ENCODE results near the gene TRPC5OS. TPM values are rescaled to one million over a fixed set of nuclear protein-coding genes. Genes with fewer than 3 reads are reported as not detected.

TRPC5OS gene
- total RNA-seq: not detected

DNA sequence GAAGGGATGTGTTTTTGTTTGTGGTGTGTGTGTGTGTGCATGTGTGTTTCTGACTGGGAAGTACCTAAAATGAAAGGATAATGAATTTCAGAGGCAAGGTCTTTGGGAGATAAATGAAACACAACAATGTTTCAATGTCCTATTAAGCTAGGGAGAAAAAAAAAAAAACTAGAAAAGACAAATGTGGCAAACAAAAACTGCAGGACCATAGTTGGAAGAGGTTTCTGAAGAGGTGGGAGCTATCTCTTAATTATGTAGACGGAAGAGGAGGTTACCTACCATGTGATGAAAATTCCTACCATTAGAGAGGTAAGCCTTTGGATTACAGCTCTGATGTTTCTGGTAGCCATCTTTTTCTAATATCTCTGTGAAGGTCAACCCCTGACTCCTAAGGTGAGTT is at the start of gene TRPC5OS:
Gene TRPC5OS (plus strand): TSS at position 301 of the 400 bp plus-strand sequence. CDS start 25,669 bp downstream, outside the sequence.
- ATAC-seq (replicated peaks): no peak
- Mint-ChIP-seq H3K27me3 (no peaks in the 10 kb centered on the region), H3K4me1 (no peaks in the 10 kb centered on the region), H3K9me3 (no peaks in the 10 kb centered on the region), H3K4me3 (no peak within 1 kb of the TSS), H3K36me3 (ENCODE audit: low read depth) (no peaks in the 10 kb centered on the region), H3K27ac (no peak within 1 kb of the TSS)

GRCh38 chrX:111829345-111829744 is 46.6 kb upstream of the TRPC5OS start:
- H3K27ac Mint-ChIP-seq: no peak overlapping the region
- no peak overlapping the region for H3K4me3 Mint-ChIP-seq
- no peaks in the 10 kb centered on the region for H3K4me1 Mint-ChIP-seq
- no peaks in the 10 kb centered on the region for H3K36me3 Mint-ChIP-seq (ENCODE audit: low read depth)
- ATAC-seq (replicated peaks): no peak
- H3K27me3 Mint-ChIP-seq: peaks cover 5% of the 10 kb centered on the region
- H3K9me3 Mint-ChIP-seq: no peaks in the 10 kb centered on the region

- no peaks in the 10 kb centered on the region for H3K36me3 Mint-ChIP-seq (ENCODE audit: low read depth)
- no peaks in the 10 kb centered on the region for H3K9me3 Mint-ChIP-seq
- no peak overlapping the region for H3K4me3 Mint-ChIP-seq
- H3K4me1 Mint-ChIP-seq: no peaks in the 10 kb centered on the region
- H3K27me3 Mint-ChIP-seq: peaks cover 5% of the 10 kb centered on the region
- H3K27ac Mint-ChIP-seq: no peak overlapping the region
- ATAC-seq (replicated peaks): no peak
These were observed 45.4 kb upstream of the TRPC5OS start for GRCh38 chrX:111830571-111830970.

DNA sequence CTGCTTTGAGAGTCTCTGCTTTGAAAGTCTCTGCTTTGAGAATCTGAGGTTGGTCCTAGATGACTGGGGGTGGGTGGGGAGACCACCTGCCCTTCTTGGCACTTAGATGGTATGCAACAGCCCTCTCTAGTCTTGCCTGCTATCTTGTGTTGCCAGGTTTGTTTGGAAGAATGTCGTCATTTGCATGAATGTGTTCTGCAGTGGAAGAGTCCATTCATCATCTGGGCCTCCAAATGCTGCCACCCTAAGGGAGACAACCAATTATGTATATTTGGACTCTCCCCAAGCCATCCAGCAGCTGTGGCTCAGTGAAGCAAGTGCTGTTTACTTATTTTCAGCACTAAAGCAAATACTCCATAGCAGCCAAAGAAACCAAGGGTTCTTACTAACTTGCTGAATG is 44.6 kb upstream of the TRPC5OS start:
- Mint-ChIP-seq H3K27ac (no peak overlapping the region), H3K4me1 (no peaks in the 10 kb centered on the region)

GRCh38 chrX:111837197-111837596 is 38.8 kb upstream of the TRPC5OS start:
- Mint-ChIP-seq H3K27me3 (no peaks in the 10 kb centered on the region), H3K4me1 (no peaks in the 10 kb centered on the region), H3K9me3 (no peaks in the 10 kb centered on the region), H3K4me3 (no peak overlapping the region), H3K27ac (no peak overlapping the region), H3K36me3 (ENCODE audit: low read depth) (no peaks in the 10 kb centered on the region)
- ATAC-seq (replicated peaks): no peak

More for the DNA sequence above, 44.6 kb upstream of the TRPC5OS start:
- no peaks in the 10 kb centered on the region for H3K36me3 Mint-ChIP-seq (ENCODE audit: low read depth)
- no peak overlapping the region for H3K4me3 Mint-ChIP-seq
- no peak for ATAC-seq (replicated peaks)
- no peaks in the 10 kb centered on the region for H3K9me3 Mint-ChIP-seq
- H3K27me3 Mint-ChIP-seq: peaks cover 5% of the 10 kb centered on the region

DNA sequence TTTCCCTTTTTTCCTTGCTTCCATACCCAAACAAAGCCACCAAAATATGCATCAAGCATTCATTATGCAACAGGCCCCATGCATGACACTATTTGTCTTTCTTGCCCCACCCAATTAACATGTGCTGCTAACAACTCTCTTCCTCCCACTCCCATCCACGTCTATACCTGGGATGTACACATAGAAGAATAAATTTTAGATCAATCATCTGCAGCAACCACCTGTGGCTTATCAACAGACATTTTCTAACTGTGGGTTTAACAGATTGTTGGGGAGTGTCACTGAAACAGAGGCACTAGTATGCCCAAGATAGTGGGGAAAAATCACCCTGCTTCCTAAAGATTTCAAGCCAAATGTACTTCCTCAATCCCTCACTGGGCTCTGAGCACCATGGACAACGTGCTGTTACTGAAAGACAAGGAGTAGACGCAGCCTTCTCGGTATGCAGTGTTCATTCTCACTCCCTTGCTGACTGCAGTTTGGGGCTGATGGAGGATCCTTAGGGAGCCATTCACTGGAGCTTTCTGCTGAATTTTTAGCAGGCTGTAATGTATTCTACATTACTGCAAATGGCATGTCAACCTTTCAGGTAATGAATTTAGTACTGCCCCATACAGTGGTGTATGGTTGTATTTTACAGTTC is 28.4 kb upstream of the TRPC5OS start:
- no peaks in the 10 kb centered on the region for H3K4me1 Mint-ChIP-seq
- H3K9me3 Mint-ChIP-seq: no peaks in the 10 kb centered on the region
- H3K27me3 Mint-ChIP-seq: no peaks in the 10 kb centered on the region
- H3K27ac Mint-ChIP-seq: no peak overlapping the region
- no peak overlapping the region for H3K4me3 Mint-ChIP-seq
- no peaks in the 10 kb centered on the region for H3K36me3 Mint-ChIP-seq (ENCODE audit: low read depth)
- no peak for ATAC-seq (replicated peaks)

DNA sequence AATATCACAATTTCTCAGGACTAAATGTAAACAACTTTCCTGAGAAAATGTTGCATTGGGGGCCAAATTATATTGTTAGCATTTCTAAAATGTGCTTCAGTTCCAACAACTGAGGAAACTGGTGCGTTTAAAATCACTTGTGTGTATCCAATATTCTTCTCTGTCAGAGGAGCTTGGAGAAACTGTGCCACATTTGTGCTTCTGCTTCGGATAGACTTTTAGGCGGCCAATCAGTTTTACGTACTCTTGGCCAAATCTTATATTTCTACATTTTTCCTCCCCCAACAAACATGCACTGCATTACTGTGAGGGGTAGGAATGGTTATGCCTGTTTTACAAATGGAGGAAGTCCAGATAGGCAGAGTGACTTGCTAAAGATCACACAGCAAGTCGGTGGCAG is 27.4 kb upstream of the TRPC5OS start:
- no peak overlapping the region for H3K27ac Mint-ChIP-seq
- no peaks in the 10 kb centered on the region for H3K9me3 Mint-ChIP-seq
- H3K4me3 Mint-ChIP-seq: no peak overlapping the region
- H3K4me1 Mint-ChIP-seq: no peaks in the 10 kb centered on the region
- no peaks in the 10 kb centered on the region for H3K36me3 Mint-ChIP-seq (ENCODE audit: low read depth)
- H3K27me3 Mint-ChIP-seq: no peaks in the 10 kb centered on the region
- ATAC-seq (replicated peaks): no peak

GRCh38 chrX:111850975-111851374 is 25.0 kb upstream of the TRPC5OS start:
- no peaks in the 10 kb centered on the region for H3K9me3 Mint-ChIP-seq
- H3K36me3 Mint-ChIP-seq (ENCODE audit: low read depth): no peaks in the 10 kb centered on the region
- no peaks in the 10 kb centered on the region for H3K27me3 Mint-ChIP-seq
- H3K4me1 Mint-ChIP-seq: no peaks in the 10 kb centered on the region
- H3K27ac Mint-ChIP-seq: no peak overlapping the region
- ATAC-seq (replicated peaks): no peak
- H3K4me3 Mint-ChIP-seq: no peak overlapping the region

- Mint-ChIP-seq H3K4me1 (no peaks in the 10 kb centered on the region), H3K4me3 (no peak overlapping the region), H3K27me3 (no peaks in the 10 kb centered on the region), H3K36me3 (ENCODE audit: low read depth) (no peaks in the 10 kb centered on the region), H3K9me3 (no peaks in the 10 kb centered on the region), H3K27ac (no peak overlapping the region)
- no peak for ATAC-seq (replicated peaks)
These were observed 21.2 kb upstream of the TRPC5OS start for GRCh38 chrX:111854556-111855490.

DNA sequence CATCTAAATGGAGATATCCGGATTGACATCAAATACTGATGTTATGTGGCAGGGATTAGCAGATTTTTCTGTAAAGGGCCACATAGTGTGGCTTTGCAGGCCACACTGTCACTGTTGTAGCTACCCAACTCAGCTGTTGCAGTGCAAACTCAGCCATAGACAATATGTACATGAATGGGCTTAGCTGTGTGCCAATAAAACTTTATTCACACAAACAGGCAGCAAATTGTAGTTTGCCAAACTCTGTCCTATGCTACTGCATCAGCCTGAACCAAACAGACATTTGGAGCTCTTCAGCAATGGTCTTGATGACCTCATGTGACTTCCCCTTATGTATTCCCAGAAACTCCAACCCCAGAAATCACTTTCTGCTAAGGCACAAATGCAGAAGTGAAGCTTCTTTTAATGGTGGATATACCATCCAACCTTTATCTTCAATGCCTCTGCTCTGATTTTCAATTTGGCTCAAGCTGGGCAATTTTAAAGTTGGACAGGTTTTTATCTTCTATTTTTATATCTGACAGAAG is 18.4 kb upstream of the TRPC5OS start:
- H3K27ac Mint-ChIP-seq: no peak overlapping the region
- H3K36me3 Mint-ChIP-seq (ENCODE audit: low read depth): no peaks in the 10 kb centered on the region
- H3K9me3 Mint-ChIP-seq: no peaks in the 10 kb centered on the region
- no peak overlapping the region for H3K4me3 Mint-ChIP-seq
- H3K27me3 Mint-ChIP-seq: no peaks in the 10 kb centered on the region
- no peak for ATAC-seq (replicated peaks)
- no peaks in the 10 kb centered on the region for H3K4me1 Mint-ChIP-seq

GRCh38 chrX:111861605-111862004 is 14.4 kb upstream of the TRPC5OS start:
- no peaks in the 10 kb centered on the region for H3K9me3 Mint-ChIP-seq
- no peaks in the 10 kb centered on the region for H3K27me3 Mint-ChIP-seq
- no peaks in the 10 kb centered on the region for H3K36me3 Mint-ChIP-seq (ENCODE audit: low read depth)
- H3K4me1 Mint-ChIP-seq: no peaks in the 10 kb centered on the region
- H3K4me3 Mint-ChIP-seq: no peak overlapping the region
- no peak overlapping the region for H3K27ac Mint-ChIP-seq
- ATAC-seq (replicated peaks): no peak

GRCh38 chrX:111867236-111867635 is 8.7 kb upstream of the TRPC5OS start:
- no peaks in the 10 kb centered on the region for H3K4me1 Mint-ChIP-seq
- H3K27ac Mint-ChIP-seq: no peak overlapping the region
- no peak overlapping the region for H3K4me3 Mint-ChIP-seq
- H3K36me3 Mint-ChIP-seq (ENCODE audit: low read depth): no peaks in the 10 kb centered on the region
- peaks cover 8% of the 10 kb centered on the region for H3K27me3 Mint-ChIP-seq
- ATAC-seq (replicated peaks): no peak
- no peaks in the 10 kb centered on the region for H3K9me3 Mint-ChIP-seq

DNA sequence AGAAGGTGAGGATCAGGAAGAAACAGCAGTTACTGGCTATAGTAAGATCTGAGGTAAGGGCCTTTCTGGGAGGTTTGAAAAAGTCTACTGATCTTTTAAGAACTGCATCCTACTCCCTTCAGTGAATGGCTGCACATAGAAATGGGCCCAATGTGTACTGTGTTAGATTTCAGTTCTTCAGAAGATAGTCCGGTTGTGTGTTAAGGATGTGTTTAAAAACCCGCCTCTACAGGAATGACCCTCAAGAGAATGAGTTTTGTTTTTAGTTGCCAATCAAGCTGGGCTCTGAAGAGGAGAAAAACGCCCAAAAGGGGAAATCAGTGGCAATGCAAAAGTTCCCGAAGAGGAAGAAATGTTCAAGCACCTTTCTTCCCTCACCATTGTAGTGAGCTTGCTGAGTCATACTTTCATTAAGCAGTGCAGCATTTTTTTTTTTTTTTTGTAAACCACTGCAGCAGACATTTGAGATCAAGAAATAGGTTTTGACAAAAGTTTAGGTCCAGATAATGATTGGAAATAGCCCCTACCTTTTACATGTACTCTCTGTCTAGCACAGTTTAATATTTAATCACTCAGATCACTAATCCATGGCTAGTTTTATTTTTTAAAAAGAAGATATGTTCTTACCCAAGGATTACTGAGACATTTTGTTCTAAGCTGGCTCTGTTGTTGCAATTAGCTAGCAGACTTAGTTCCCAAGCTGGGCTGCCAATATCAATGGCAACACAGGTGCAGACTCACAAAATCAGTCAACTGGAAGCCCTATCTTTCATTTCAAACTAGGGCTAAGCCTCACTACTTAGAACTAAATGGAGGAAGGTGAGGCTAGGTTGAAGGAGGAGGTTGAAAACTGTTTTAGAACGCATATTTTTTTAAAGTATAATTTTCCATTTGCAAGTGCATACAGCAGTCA is 7.0 kb upstream of the TRPC5OS start:
- Mint-ChIP-seq H3K27me3 (peaks cover 8% of the 10 kb centered on the region), H3K36me3 (ENCODE audit: low read depth) (no peaks in the 10 kb centered on the region), H3K9me3 (no peaks in the 10 kb centered on the region), H3K4me1 (no peaks in the 10 kb centered on the region), H3K4me3 (no peak overlapping the region), H3K27ac (no peak overlapping the region)
- no peak for ATAC-seq (replicated peaks)

DNA sequence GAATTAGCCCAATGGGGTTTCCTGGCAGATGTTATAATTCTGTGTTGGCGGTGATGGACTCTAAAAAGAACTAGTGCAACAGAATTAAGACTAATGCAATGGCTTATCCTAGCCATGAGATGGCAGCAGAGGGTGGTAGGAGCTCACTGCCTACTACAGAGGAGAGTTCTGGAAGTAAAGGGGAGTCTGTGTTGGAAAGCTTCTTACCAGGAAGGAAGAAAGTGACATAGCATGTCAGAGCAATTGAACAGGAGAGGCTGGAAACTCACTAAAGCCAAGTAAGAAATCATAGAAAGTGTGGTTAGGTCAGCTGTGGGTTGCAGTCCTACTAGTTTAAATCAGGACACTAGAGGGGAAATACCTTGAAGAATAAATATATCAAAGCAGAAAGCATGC is 6.3 kb upstream of the TRPC5OS start:
- H3K36me3 Mint-ChIP-seq (ENCODE audit: low read depth): no peaks in the 10 kb centered on the region
- H3K27ac Mint-ChIP-seq: no peak overlapping the region
- no peak overlapping the region for H3K4me3 Mint-ChIP-seq
- ATAC-seq (replicated peaks): peak; percentile 34
- no peaks in the 10 kb centered on the region for H3K9me3 Mint-ChIP-seq
- no peaks in the 10 kb centered on the region for H3K4me1 Mint-ChIP-seq
- H3K27me3 Mint-ChIP-seq: peaks cover 8% of the 10 kb centered on the region

Measured in activated T-helper 17 cell treated with anti-CD3 and anti-CD28 coated beads, Interleukin-2, amount 50 U/mL, for 72 hours (primary cell).